PC-3 (cell line): ENCODE results near the gene RCCD1. TPM values are rescaled to one million over a fixed set of nuclear protein-coding genes. Genes with fewer than 3 reads are reported as not detected.

Source experiments
- ATAC-seq: fragments of 200-7000 bp; cut with Tn5 transposase; 2 replicates; pipeline ENCODE4 v1.9.1; 2020; ENCODE audit warnings: mild to moderate bottlenecking, moderate library complexity
- BruUV-seq: library from RNA; stranded (reverse); fragments of 400-500 nt; replicated peaks from 2 replicates; lab custom pipeline; 2021; lab: Mats Ljungman, UMichigan
- CTCF ChIA-PET: fragments of 300-600 bp; sonication (Branson Sonifier 250); formaldehyde crosslinking; loops from one replicate; lab custom pipeline; 2022; ENCODE audit warnings: antibody characterized with exemption; lab: Charles Lee
- POLR2A ChIA-PET: fragments of 300-600 bp; sonication (Branson Sonifier 250); formaldehyde crosslinking; loops from one replicate; lab custom pipeline; 2022; ENCODE audit warnings: antibody characterized with exemption; ENCODE audit not compliant: unreplicated experiment; lab: Charles Lee
- DNase-seq: peaks from one replicate; pipeline ENCODE4 v3.0.0-alpha.2; 2015
- H2AFZ ChIP-seq: fragments of 300-600 bp; sonication (generic); 2 replicates; pipeline ENCODE4 v1.6.0; 2016; ENCODE audit warnings: antibody characterized with exemption, low read length
- H3F3A ChIP-seq: fragments of 300-600 bp; sonication (generic); one replicate; pipeline ENCODE4 v1.6.0; 2017; ENCODE audit warnings: antibody characterized with exemption, low read length, control low read depth, mild to moderate bottlenecking; ENCODE audit not compliant: unreplicated experiment
- H3K27ac ChIP-seq: fragments of 300-600 bp; sonication (generic); 2 replicates; pipeline ENCODE4 v1.5.1; 2016; ENCODE audit warnings: mild to moderate bottlenecking, low read length
- H3K27me3 ChIP-seq: fragments of 300-600 bp; sonication (generic); 2 replicates; pipeline ENCODE4 v1.6.1; 2016; ENCODE audit warnings: low read length, mixed read lengths
- H3K36me3 ChIP-seq: fragments of 300-600 bp; sonication (generic); 2 replicates; pipeline ENCODE4 v1.6.1; 2016; ENCODE audit warnings: low read depth, mixed run types, low read length, mixed read lengths
- H3K4me1 ChIP-seq: fragments of 300-600 bp; sonication (generic); 2 replicates; pipeline ENCODE4 v1.5.1; 2016; ENCODE audit warnings: low read length; ENCODE audit not compliant: insufficient read depth
- H3K4me2 ChIP-seq: fragments of 300-600 bp; sonication (generic); 2 replicates; pipeline ENCODE4 v1.6.0; 2016; ENCODE audit warnings: low read length
- H3K4me3 ChIP-seq: fragments of 300-600 bp; sonication (generic); 2 replicates; pipeline ENCODE4 v1.5.1; 2016; ENCODE audit warnings: mild to moderate bottlenecking, low read length, mixed read lengths
- H3K79me2 ChIP-seq: fragments of 300-600 bp; sonication (generic); 2 replicates; pipeline ENCODE4 v1.6.1; 2017; ENCODE audit warnings: low read length, mixed read lengths
- H3K9ac ChIP-seq: fragments of 300-600 bp; sonication (generic); 2 replicates; pipeline ENCODE4 v1.6.0; 2016; ENCODE audit warnings: mild to moderate bottlenecking, low read length
- H3K9me2 ChIP-seq: fragments of 300-600 bp; sonication (generic); replicated peaks from 2 replicates; pipeline ENCODE4 v1.6.1; 2016; ENCODE audit warnings: mixed run types, low read length, mixed read lengths
- H3K9me3 ChIP-seq: fragments of 300-600 bp; sonication (generic); 2 replicates; pipeline ENCODE4 v1.6.1; 2016; ENCODE audit warnings: low read length, mixed read lengths
- H4K20me1 ChIP-seq: fragments of 300-600 bp; sonication (generic); 2 replicates; pipeline ENCODE4 v1.6.1; 2016; ENCODE audit warnings: low read length, mixed read lengths
- CTCF ChIP-seq: fragments of 300-600 bp; sonication (generic); conservative IDR thresholded peaks from 2 replicates; pipeline ENCODE4 v1.5.1; 2017; ENCODE audit warnings: antibody characterized with exemption, low read depth, mild to moderate bottlenecking, low read length
- EZH2phosphoT487 ChIP-seq: fragments of 300-600 bp; sonication (generic); IDR thresholded peaks from 2 replicates; pipeline ENCODE4 v1.6.1; 2018; ENCODE audit warnings: mild to moderate bottlenecking, antibody characterized with exemption, low read length, borderline replicate concordance
- intact Hi-C: fragments of 100-400 bp; cut with micrococcal nuclease; formaldehyde crosslinking; loops from 2 replicates; pipeline ENCODE4 v1.9.0; 2023
- total RNA-seq: library from RNA; depleted of rRNA; stranded (reverse); fragments of >200 nt; gene quantifications from 2 replicates; pipeline ENCODE4 v1.2.3, GENCODE V29; 2014; rRNA removed

Gene RCCD1
- total RNA-seq, 1 experiment from 2014 or later, result 9.2 TPM

GRCh38 chr15:91007266-91007665, 52.6 kb downstream of the RCCD1 start:
- no peak overlapping the region for H2AFZ ChIP-seq
- no peak overlapping the region for H3K9ac ChIP-seq
- H3K9me2 ChIP-seq, result no peaks in the 10 kb centered on the region
- ChIA-PET POLR2A (no interaction called here), CTCF (no interaction called here)
- TF ChIP-seq EZH2phosphoT487, result no peak
- TF ChIP-seq CTCF, result no peak
- H3K79me2 ChIP-seq, result no peaks in the 10 kb centered on the region
- no TSS peak for BruUV-seq
- H3F3A ChIP-seq, result no peaks in the 10 kb centered on the region
- intact Hi-C loops, result no loop called here
- H3K4me2 ChIP-seq, result no peak overlapping the region
- no peak overlapping the region for H3K4me3 ChIP-seq
- no peaks in the 10 kb centered on the region for H3K4me1 ChIP-seq
- H3K36me3 ChIP-seq, result no peaks in the 10 kb centered on the region; the same call in 1 of the 2 replicates
- H4K20me1 ChIP-seq, result no peaks in the 10 kb centered on the region
- no peaks in the 10 kb centered on the region for H3K9me3 ChIP-seq
- ATAC-seq (no peak), DNase-seq (no peak)
- H3K27me3 ChIP-seq, result no peaks in the 10 kb centered on the region
- no peak overlapping the region for H3K27ac ChIP-seq

Other genes starting within 250 kb of the RCCD1 start
- gene BLM, start 237.5 kb upstream of the RCCD1 start, total RNA-seq, result 10.3 and 18.7 TPM in 2 replicates
- gene FURIN, start 86.3 kb upstream of the RCCD1 start, total RNA-seq, result 39.1 and 44.2 TPM in 2 replicates
- 2.8 and 11.5 TPM in 2 replicates for gene FES, start 70.4 kb upstream of the RCCD1 start, total RNA-seq
- 19.8 and 26.3 TPM in 2 replicates for gene MAN2A2, start 51.6 kb upstream of the RCCD1 start, total RNA-seq
- 18.5 and 19.6 TPM in 2 replicates for gene HDDC3, start 22.3 kb upstream of the RCCD1 start, total RNA-seq
- gene UNC45A, start 19.6 kb upstream of the RCCD1 start, total RNA-seq, result 68.4 and 73.7 TPM in 2 replicates
- 236 and 243 TPM in 2 replicates for gene PRC1, start 39.7 kb downstream of the RCCD1 start, total RNA-seq
- gene VPS33B, start 67.7 kb downstream of the RCCD1 start, total RNA-seq, result 7.5 and 8.0 TPM in 2 replicates
- gene SV2B, start 145.4 kb downstream of the RCCD1 start, total RNA-seq, result not detected in 2 replicates